ENCODE results near the gene TMEM119.

Gene TMEM119

GRCh38 chr12:108602209-108602705 is 4.4 kb upstream of the TMEM119 start:
- DNase-seq (ENCODE audit: low spot score) = no peak
- no peak for TF ChIP-seq CTCF (IDR thresholded peaks at IDR 0.05; ENCODE audit: extremely low read depth, missing control alignments)

DNA sequence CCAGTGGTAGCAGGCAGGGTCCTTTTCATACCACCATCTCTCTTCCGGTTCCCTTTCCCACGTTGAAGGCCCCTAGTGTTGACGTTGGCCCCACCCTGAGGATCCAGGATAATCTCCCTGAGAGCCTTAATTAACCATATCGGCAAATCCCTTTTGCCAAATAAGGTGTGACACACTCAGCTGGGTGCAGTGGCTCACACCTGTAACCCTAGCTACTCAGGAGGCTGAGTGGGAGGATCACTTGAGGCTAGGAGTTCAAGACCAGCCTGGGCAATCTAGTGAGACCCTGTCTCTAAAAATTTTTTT is 2.8 kb upstream of the TMEM119 start:
- DNase-seq (ENCODE audit: low spot score) = no peak
- TF ChIP-seq CTCF (IDR thresholded peaks at IDR 0.05; ENCODE audit: extremely low read depth, missing control alignments) = no peak

- TF ChIP-seq CTCF (IDR thresholded peaks at IDR 0.05; ENCODE audit: extremely low read depth, missing control alignments) = no peak
- DNase-seq (ENCODE audit: low spot score) = no peak
These were observed 2.2 kb upstream of the TMEM119 start for GRCh38 chr12:108599948-108600701.

- no peak for DNase-seq (ENCODE audit: low spot score)
- no peak for TF ChIP-seq CTCF (IDR thresholded peaks at IDR 0.05; ENCODE audit: extremely low read depth, missing control alignments)
These were observed 1.7 kb upstream of the TMEM119 start for GRCh38 chr12:108599541-108599940.

- no peak for DNase-seq (ENCODE audit: low spot score)
- TF ChIP-seq CTCF (IDR thresholded peaks at IDR 0.05; ENCODE audit: extremely low read depth, missing control alignments) = no peak
These were observed 818 bp upstream of the TMEM119 start for GRCh38 chr12:108598553-108599250.

DNA sequence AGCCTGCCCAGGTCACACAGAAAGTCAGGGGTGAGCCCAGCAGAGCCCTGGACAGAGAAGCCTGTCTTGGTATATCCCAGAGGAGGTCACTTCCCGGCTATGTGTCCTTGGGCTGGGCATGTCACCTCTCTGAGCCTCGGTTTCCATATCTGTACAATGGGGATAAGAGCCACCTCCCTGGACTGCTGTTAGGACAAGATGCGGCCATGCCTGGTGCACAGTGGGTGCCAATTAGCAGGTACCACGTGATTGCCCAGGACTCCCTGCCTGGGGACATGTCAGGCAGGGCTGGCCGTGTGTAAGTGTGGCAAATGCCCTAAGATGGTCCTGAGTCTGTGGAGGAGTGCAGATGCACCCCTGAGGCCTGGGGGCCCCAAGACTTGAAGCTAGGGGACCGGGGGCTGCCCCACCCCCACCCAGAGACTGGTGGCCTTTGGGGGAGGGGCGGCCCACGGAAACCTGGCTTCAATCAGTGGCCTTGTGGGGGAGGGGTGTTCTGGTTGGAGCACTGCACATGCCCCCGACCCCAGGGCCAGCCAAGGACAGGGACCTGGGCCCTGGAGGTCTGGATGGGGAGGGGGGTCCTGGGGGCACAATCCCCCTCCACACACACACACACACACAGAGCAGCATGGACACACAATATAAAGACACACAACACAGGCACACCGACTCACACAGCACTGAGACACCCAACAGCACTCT is 878 bp downstream of the TMEM119 start:
- TF ChIP-seq CTCF (IDR thresholded peaks at IDR 0.05; ENCODE audit: extremely low read depth, missing control alignments) = no peak
- no peak for DNase-seq (ENCODE audit: low spot score)

Data from GM20000 (cell line).